Calu3 (cell line): ENCODE results near the gene NYNRIN. TPM values are rescaled to one million over a fixed set of nuclear protein-coding genes. Genes with fewer than 3 reads are reported as not detected.

Experiments used
- BruUV-seq: library from RNA; stranded (reverse); fragments of 400-500 nt; replicated peaks from 2 replicates; lab custom pipeline; 2021; lab: Mats Ljungman, UMichigan
- CTCF ChIA-PET: fragments of 300-600 bp; sonication (Branson Sonifier 250); formaldehyde crosslinking; loops from one replicate; lab custom pipeline; 2022; ENCODE audit warnings: antibody characterized with exemption; lab: Charles Lee
- DNase-seq: peaks from one replicate; pipeline ENCODE4 v3.0.0; 2022
- H3K27ac Mint-ChIP-seq: one replicate; pipeline ENCODE4 v1.8.0; 2022; ENCODE audit warnings: mixed read lengths; ENCODE audit not compliant: unreplicated experiment
- H3K27me3 Mint-ChIP-seq: one replicate; pipeline ENCODE4 v1.8.0; 2022; ENCODE audit warnings: mixed read lengths; ENCODE audit not compliant: unreplicated experiment
- H3K36me3 Mint-ChIP-seq: one replicate; pipeline ENCODE4 v1.8.0; 2022; ENCODE audit warnings: mild to moderate bottlenecking, moderate library complexity, mixed read lengths; ENCODE audit not compliant: insufficient read depth, unreplicated experiment
- H3K4me1 Mint-ChIP-seq: one replicate; pipeline ENCODE4 v1.8.0; 2022; ENCODE audit warnings: mild to moderate bottlenecking, low read depth, mixed read lengths; ENCODE audit not compliant: unreplicated experiment
- H3K4me3 Mint-ChIP-seq: one replicate; pipeline ENCODE4 v1.8.0; 2022; ENCODE audit warnings: mild to moderate bottlenecking, low read depth, moderate library complexity, mixed read lengths; ENCODE audit not compliant: unreplicated experiment
- H3K9me3 Mint-ChIP-seq: one replicate; pipeline ENCODE4 v1.8.0; 2022; ENCODE audit warnings: low read depth, mixed read lengths; ENCODE audit not compliant: unreplicated experiment
- CTCF ChIP-seq: fragments of 200-600 bp; IDR thresholded peaks from one replicate; pipeline ENCODE4 v1.8.0; 2022; ENCODE audit warnings: antibody characterized with exemption; ENCODE audit not compliant: unreplicated experiment
- intact Hi-C: fragments of 100-400 bp; cut with micrococcal nuclease; formaldehyde crosslinking; loops from one replicate; pipeline ENCODE4 v1.10.0; 2022; ENCODE audit not compliant: unreplicated experiment
- total RNA-seq: library from RNA; stranded (reverse); gene quantifications from 2 replicates; pipeline ENCODE4 v1.2.3, GENCODE V29; 2022

The NYNRIN gene
- total RNA-seq, 1 experiment from 2014 or later = 7.5 TPM

GRCh38 chr14:24435192-24435810 is 36.5 kb downstream of the NYNRIN start:
- TF ChIP-seq CTCF = no peak
- no TSS peak for BruUV-seq
- Mint-ChIP-seq H3K4me1 (peaks cover 12% of the 10 kb centered on the region), H3K27ac (no peak overlapping the region), H3K9me3 (no peaks in the 10 kb centered on the region), H3K36me3 (peaks cover 72% of the 10 kb centered on the region), H3K27me3 (no peaks in the 10 kb centered on the region), H3K4me3 (no peak overlapping the region)
- no peak for DNase-seq
- intact Hi-C loops = no loop called here
- CTCF ChIA-PET = interaction anchor here (0.5 to 3.9 kb wide), 2 partner anchors 101 to 223 kb away, joined by 5 to 22 read pairs; partner anchors contain the start of gene ADCY4

- CTCF ChIA-PET = interaction anchor here (0.5 to 3.9 kb wide), 3 partner anchors 44 to 224 kb away, joined by 4 to 22 read pairs (median 5); partner anchors contain the start of gene ADCY4
- no TSS peak for BruUV-seq
- Mint-ChIP-seq H3K4me1 (peaks cover 12% of the 10 kb centered on the region), H3K9me3 (no peaks in the 10 kb centered on the region), H3K4me3 (no peak overlapping the region), H3K27ac (no peak overlapping the region), H3K36me3 (peaks cover 71% of the 10 kb centered on the region), H3K27me3 (no peaks in the 10 kb centered on the region)
- intact Hi-C loops = loop anchor here (1.0 kb wide), 2 partner anchors 103 to 108 kb away; no protein-coding TSS in a partner anchor
- DNase-seq = no peak
- TF ChIP-seq CTCF = no peak
These were observed 37.2 kb downstream of the NYNRIN start for GRCh38 chr14:24435998-24436354.

- DNase-seq = peak; percentile 41
- Mint-ChIP-seq H3K4me1 (peaks cover 8% of the 10 kb centered on the region), H3K36me3 (peaks cover 66% of the 10 kb centered on the region), H3K27ac (no peak overlapping the region), H3K27me3 (no peaks in the 10 kb centered on the region), H3K9me3 (no peaks in the 10 kb centered on the region), H3K4me3 (no peak overlapping the region)
- CTCF ChIA-PET = interaction anchor here (0.6 to 3.9 kb wide), 5 partner anchors 41 to 110 kb away, joined by 3 to 22 read pairs (median 7); partner anchors contain the start of gene ADCY4
- peak; percentile 40 for TF ChIP-seq CTCF
- no TSS peak for BruUV-seq
- intact Hi-C loops = loop anchor here (1.0 kb wide), 2 partner anchors 103 to 108 kb away; no protein-coding TSS in a partner anchor
These were observed 37.7 kb downstream of the NYNRIN start for GRCh38 chr14:24436355-24437019.

- Mint-ChIP-seq H3K27ac (no peak overlapping the region), H3K36me3 (peaks cover 67% of the 10 kb centered on the region), H3K27me3 (no peaks in the 10 kb centered on the region), H3K4me1 (peaks cover under 1% of the 10 kb centered on the region), H3K4me3 (no peak overlapping the region), H3K9me3 (no peaks in the 10 kb centered on the region)
- CTCF ChIA-PET = interaction anchor here (0.6 to 3.9 kb wide), 4 partner anchors 41 to 110 kb away, joined by 3 to 22 read pairs (median 8); partner anchors contain the start of gene ADCY4
- no TSS peak for BruUV-seq
- DNase-seq = no peak
- TF ChIP-seq CTCF = peak; percentile 5
- intact Hi-C loops = no loop called here
These were observed 38.4 kb downstream of the NYNRIN start for GRCh38 chr14:24437020-24437735.
